ENCODE data around the gene DPH7. TPM values are rescaled to one million over a fixed set of nuclear protein-coding genes. Genes with fewer than 3 reads are reported as not detected.
A peak's percentile ranks its signal among the peaks of the same experiment; 100 is the strongest.
"Not testable (repeated sequence)": the region's sequence is repeated elsewhere in the genome, so short reads cannot be mapped to it uniquely, and the experiment has no call there.

The DPH7 gene
- total and polyA plus RNA-seq, 2 of the 8 experiments (the other 6 are each of a cell fraction or from before 2014, with no cell fraction given) = 44.6 to 45.5 TPM

- H3K23ac ChIP-seq (ENCODE audit: insufficient read length); H3K14ac ChIP-seq (ENCODE audit: insufficient read length); H3K18ac ChIP-seq (ENCODE audit: extremely low read depth, low read length); H2BK12ac ChIP-seq (ENCODE audit: low read depth, low read length); H4K8ac ChIP-seq (ENCODE audit: extremely low read depth, insufficient read depth, low read length); H2AFZ ChIP-seq (ENCODE audit: low read length); H3K4me2 ChIP-seq (ENCODE audit: insufficient read depth in 1 of 2, low read depth in 2 of 2, low read length in 2 of 2); H2BK20ac ChIP-seq (ENCODE audit: low read length); H3K4me1 ChIP-seq (replicated peaks in 1 of 4; ENCODE audit: control insufficient read depth in 3 of 4, insufficient read depth in 4 of 4, low read length in 3 of 4); H3K4me3 ChIP-seq (ENCODE audit: extremely low read depth in 1 of 4, insufficient read depth in 2 of 4, low read depth in 3 of 4, low read length in 4 of 4); H3K36me3 ChIP-seq (ENCODE audit: control insufficient read depth in 2 of 4, insufficient read depth in 4 of 4, low read length in 3 of 4); H3K4ac ChIP-seq (replicated peaks; ENCODE audit: insufficient read length, low read depth, low read length); H3K79me1 ChIP-seq (ENCODE audit: low read depth, low read length); H3K79me2 ChIP-seq (ENCODE audit: control insufficient read depth in 1 of 2, insufficient read depth in 2 of 2, low read length in 2 of 2); DNase-seq (ENCODE audit: low read depth in 1 of 2, low spot score in 2 of 2); H2BK120ac ChIP-seq (replicated peaks; ENCODE audit: low read depth, low read length); H3K23me2 ChIP-seq (ENCODE audit: low read depth, low read length); POLR2A ChIA-PET (ENCODE audit: partially characterized antibody); H2BK5ac ChIP-seq (ENCODE audit: low read depth, low read length); H4K5ac ChIP-seq (ENCODE audit: insufficient read length, low read depth, low read length); H3K27ac ChIP-seq (ENCODE audit: low read depth, low read length); H3K9ac ChIP-seq (replicated peaks in 1 of 4; ENCODE audit: extremely low read depth in 1 of 4, low read depth in 3 of 4, low read length in 3 of 4); H4K91ac ChIP-seq (replicated peaks; ENCODE audit: insufficient read length, low read length); H3K56ac ChIP-seq (replicated peaks; ENCODE audit: insufficient read length, low read depth, low read length); FAIRE-seq; H2AK5ac ChIP-seq (ENCODE audit: low read depth, low read length); H4K20me1 ChIP-seq (replicated peaks in 1 of 2; ENCODE audit: control insufficient read depth in 1 of 2, insufficient read depth in 2 of 2, low read length in 2 of 2); H2BK15ac ChIP-seq (ENCODE audit: low read length); H3K9me3 ChIP-seq (ENCODE audit: insufficient read depth in 2 of 2, low read depth in 1 of 2, low read length in 1 of 2); H3K27me3 ChIP-seq (replicated peaks in 1 of 4; ENCODE audit: control insufficient read depth in 3 of 4, extremely low read depth in 1 of 4, insufficient read depth in 3 of 4, low read length in 3 of 4): not testable (repeated sequence)
- CTCF ChIA-PET (ENCODE audit: partially characterized antibody) = interaction anchor here (1.4 to 1.7 kb wide), 2 partner anchors 10 to 110 kb away, joined by 3 to 4 read pairs; partner anchors contain the start of genes EXD3 and NOXA1
- peak; percentile 82 for TF ChIP-seq ASH2L (IDR thresholded peaks at IDR 0.05; ENCODE audit: low read length)
- WGBS, 2 experiments (ENCODE audit: extremely low coverage in 1 of 2, insufficient coverage in 1 of 2, insufficient read length in 1 of 2, insufficient replicate concordance in 2 of 2, low coverage in 1 of 2, low lambda C conversion rate in 2 of 2, missing lambda C conversion rate in 1 of 2) = 86% methylated on average over 10 of the region's 10 CpGs; no CpG with 5 or more reads in 1 of the 2 experiments
Measured at GRCh38 chr9:137532891-137533468, 45.7 kb downstream of the DPH7 start.
